Prostate gland (tissue), 2 donors: ENCODE results near the gene PTPRE. TPM values are rescaled to one million over a fixed set of nuclear protein-coding genes. Genes with fewer than 3 reads are reported as not detected.

ENCODE experiments used
- DNase-seq: peaks from one replicate; pipeline ENCODE4 v3.0.0-alpha.2; 2019; ENCODE audit warnings: low spot score
- H3K27ac ChIP-seq, 2 donors: fragments of 200-600 bp; sonication (generic); 2 replicates each; pipeline ENCODE4 v1.5.1; 2017 to 2019
- H3K27me3 ChIP-seq: fragments of 200-600 bp; sonication (generic); replicated peaks from 2 replicates; pipeline ENCODE4 v1.5.1; 2019; ENCODE audit not compliant: insufficient read depth
- H3K36me3 ChIP-seq, 2 donors: fragments of 200-600 bp; sonication (generic); 1 replicate in 1 of 2; 2 replicates in 1 of 2; pipeline versions ENCODE4 v1.5.1 to v1.8.1; 2017 to 2019
- H3K4me1 ChIP-seq: fragments of 200-600 bp; sonication (generic); replicated peaks from 2 replicates; pipeline ENCODE4 v1.5.1; 2019
- H3K4me3 ChIP-seq, 2 donors: fragments of 200-600 bp; sonication (generic); 2 replicates each; pipeline ENCODE4 v1.5.1; 2017 to 2019
- H3K9me3 ChIP-seq: fragments of 200-600 bp; sonication (generic); 2 replicates; pipeline ENCODE4 v1.5.1; 2017
- CTCF ChIP-seq, 4 experiments: fragments of 200-600 bp in 2 of 4; fragments of 450-650 bp in 2 of 4; sonication (generic) in 2 of 4; IDR thresholded peaks; 1 replicate in 3 of 4; 2 replicates in 1 of 4; pipeline ENCODE4 v1.5.1; 2016 to 2019; ENCODE audit warnings: antibody characterized with exemption in 4 of 4, mild to moderate bottlenecking in 2 of 4, moderate library complexity in 2 of 4
- POLR2A ChIP-seq: fragments of 450-650 bp; IDR thresholded peaks from one replicate; pipeline ENCODE4 v1.6.1; 2016; ENCODE audit warnings: antibody characterized with exemption, mild to moderate bottlenecking
- POLR2AphosphoS5 ChIP-seq: sonication (generic); formaldehyde crosslinking; IDR thresholded peaks from one replicate; pipeline ENCODE4 v1.6.1; 2017; ENCODE audit warnings: antibody characterized with exemption
- WGBS: methylation state at CpG from one replicate; pipeline ENCODE4 v1.1.5; 2018; 5-methylcytosine and 5-hydroxymethylcytosine counted together
- intact Hi-C: fragments of 100-400 bp; cut with DNase I; formaldehyde crosslinking; loops from one replicate; pipeline ENCODE4 v1.14.2; 2022
- total RNA-seq, 2 donors: library from RNA; depleted of rRNA; stranded (reverse); fragments of >200 nt; gene quantifications; one replicate each; pipeline ENCODE4 v1.1.0, GENCODE V29; 2016

Gene PTPRE
- total RNA-seq, 2 donors from 2014 or later = 4.5 to 14.3 TPM

GRCh38 chr10:128048819-128049210 is 141.9 kb downstream of the PTPRE start:
- 59% methylated on average over 6 of the region's 6 CpGs for WGBS
- H3K4me3 ChIP-seq = no peak overlapping the region

DNA sequence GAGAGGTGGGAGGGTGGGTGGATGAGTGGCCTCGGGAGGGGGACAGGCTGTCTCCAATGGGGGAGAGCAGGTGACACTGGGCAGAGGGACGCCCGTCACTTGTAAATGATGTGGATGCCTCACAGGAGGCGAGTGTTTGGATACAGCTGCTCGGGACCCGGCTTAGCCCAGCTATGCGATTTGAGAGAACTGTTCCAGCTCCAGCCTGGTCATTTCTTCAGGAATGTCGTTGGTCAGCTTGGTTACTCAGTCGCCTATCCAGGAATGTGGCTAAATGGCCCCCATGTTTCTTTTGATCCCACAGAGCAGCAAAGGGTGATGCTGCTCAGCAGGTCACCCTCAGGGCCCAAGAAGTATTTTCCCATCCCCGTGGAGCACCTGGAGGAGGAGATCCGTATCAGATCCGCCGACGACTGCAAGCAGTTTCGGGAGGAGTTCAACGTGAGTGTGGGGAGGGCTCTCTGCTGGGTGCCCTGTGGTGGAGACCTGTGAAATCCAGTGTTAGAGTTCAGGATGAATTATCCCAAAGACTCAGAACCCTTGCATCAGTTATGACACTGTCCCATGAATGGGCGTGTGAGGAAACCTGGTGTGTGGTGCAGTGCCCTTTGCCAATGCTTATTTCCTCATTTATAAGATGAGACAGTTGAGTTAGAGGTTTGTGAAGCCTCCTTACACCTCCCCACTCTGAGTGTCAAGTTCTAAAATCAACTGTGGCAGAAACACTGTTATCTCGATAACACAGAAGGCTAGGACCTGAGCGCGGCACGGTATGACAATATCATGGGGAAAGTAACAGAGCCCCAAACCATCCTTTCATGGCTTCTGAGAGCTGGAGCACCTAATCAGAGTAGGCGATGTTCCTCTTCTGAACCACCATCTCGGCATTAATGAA is 142.6 kb downstream of the PTPRE start:
- no peak for DNase-seq
- H3K36me3 ChIP-seq = no peaks in the 10 kb centered on the region
- TF ChIP-seq POLR2AphosphoS5 (no peak), POLR2A (no peak), CTCF (IDR thresholded peaks at IDR 0.05) (no peak)
- H3K27ac ChIP-seq = no peak overlapping the region
- no peaks in the 10 kb centered on the region for H3K4me1 ChIP-seq
- no peaks in the 10 kb centered on the region for H3K9me3 ChIP-seq
- 83% methylated on average over 23 of the region's 23 CpGs for WGBS
- intact Hi-C loops = no loop called here
- no peak overlapping the region for H3K4me3 ChIP-seq
- H3K27me3 ChIP-seq = no peaks in the 10 kb centered on the region

More at GRCh38 chr10:128048819-128049210, 141.9 kb downstream of the PTPRE start:
- no peaks in the 10 kb centered on the region for H3K27me3 ChIP-seq
- no peaks in the 10 kb centered on the region for H3K4me1 ChIP-seq
- H3K9me3 ChIP-seq = no peaks in the 10 kb centered on the region
- H3K36me3 ChIP-seq = no peaks in the 10 kb centered on the region
- intact Hi-C loops = no loop called here
- TF ChIP-seq CTCF (IDR thresholded peaks at IDR 0.05) (no peak), POLR2A (no peak), POLR2AphosphoS5 (no peak)
- peak overlapping the region; percentile 19 to 65 for H3K27ac ChIP-seq
- no peak for DNase-seq

- intact Hi-C loops = no loop called here
- no peaks in the 10 kb centered on the region for H3K4me1 ChIP-seq
- WGBS = 93% methylated on average over 1 of the region's 1 CpG
- H3K4me3 ChIP-seq = no peak overlapping the region
- H3K27ac ChIP-seq = no peak overlapping the region
- no peaks in the 10 kb centered on the region for H3K9me3 ChIP-seq
- TF ChIP-seq CTCF (IDR thresholded peaks at IDR 0.05) = no peak
- TF ChIP-seq POLR2A = no peak
- no peak for TF ChIP-seq POLR2AphosphoS5
- H3K36me3 ChIP-seq = no peaks in the 10 kb centered on the region
- H3K27me3 ChIP-seq = no peaks in the 10 kb centered on the region
- DNase-seq = no peak
Measured at GRCh38 chr10:128050121-128050516, 143.2 kb downstream of the PTPRE start.

GRCh38 chr10:128050936-128051335 is 144.0 kb downstream of the PTPRE start:
- DNase-seq = no peak
- intact Hi-C loops = no loop called here
- H3K9me3 ChIP-seq = no peaks in the 10 kb centered on the region
- no peak for TF ChIP-seq POLR2AphosphoS5
- no peaks in the 10 kb centered on the region for H3K27me3 ChIP-seq
- H3K4me3 ChIP-seq = no peak overlapping the region
- no peak overlapping the region for H3K27ac ChIP-seq
- H3K36me3 ChIP-seq = no peaks in the 10 kb centered on the region
- no peaks in the 10 kb centered on the region for H3K4me1 ChIP-seq

DNA sequence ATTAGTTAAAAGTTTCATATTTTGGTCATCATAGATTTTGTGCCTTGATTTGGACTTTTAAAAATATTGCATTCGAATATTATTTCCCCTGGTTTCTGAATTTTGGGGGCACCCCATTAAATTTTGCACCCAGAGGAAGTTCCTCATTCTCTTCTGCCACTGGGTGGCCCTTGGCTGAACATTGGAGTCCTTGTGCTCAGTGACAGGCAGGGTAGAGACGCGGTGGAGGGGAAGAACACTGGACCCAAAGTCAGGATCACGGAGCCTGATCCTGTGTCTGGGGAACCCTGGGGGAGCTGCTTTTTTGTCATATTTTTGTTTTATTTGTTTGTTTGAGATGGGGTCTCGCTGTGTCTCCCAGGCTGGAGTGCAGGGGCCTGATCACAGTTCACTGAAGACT is 144.6 kb downstream of the PTPRE start:
- no peaks in the 10 kb centered on the region for H3K36me3 ChIP-seq
- DNase-seq = no peak
- H3K4me3 ChIP-seq = no peak overlapping the region
- no peaks in the 10 kb centered on the region for H3K4me1 ChIP-seq
- intact Hi-C loops = no loop called here
- WGBS = 89% methylated on average over 5 of the region's 5 CpGs
- no peak for TF ChIP-seq POLR2A
- no peak for TF ChIP-seq CTCF (IDR thresholded peaks at IDR 0.05)
- no peak for TF ChIP-seq POLR2AphosphoS5
- H3K9me3 ChIP-seq = no peaks in the 10 kb centered on the region
- H3K27me3 ChIP-seq = no peaks in the 10 kb centered on the region
- H3K27ac ChIP-seq = no peak overlapping the region
